K562 (cell line): ENCODE results near the gene IL11. TPM values are rescaled to one million over a fixed set of nuclear protein-coding genes. Genes with fewer than 3 reads are reported as not detected.

ENCODE experiments used
- ARID4B ChIP-seq: sonication (generic); formaldehyde crosslinking; IDR thresholded peaks from 2 replicates; pipeline ENCODE4 v1.8.0; 2022; ENCODE audit warnings: mild to moderate bottlenecking, missing genetic modification reagents
- ATF1 ChIP-seq, 2 experiments: fragments of 450-650 bp in 1 of 2; IDR thresholded peaks; 2 replicates each; pipeline ENCODE4 v1.6.1; 2016; ENCODE audit warnings: missing compliant biosample characterization in 1 of 2, missing genetic modification characterization in 1 of 2
- CCNT2 ChIP-seq: IDR thresholded peaks from 2 replicates; pipeline ENCODE4 v1.6.1; 2011; ENCODE audit warnings: borderline replicate concordance, low read depth, mild to moderate bottlenecking, moderate library complexity, mixed read lengths, low read length; ENCODE audit not compliant: insufficient read length; ENCODE audit errors: extremely low read depth
- CHD1 ChIP-seq: fragments of 200-600 bp; sonication (generic); IDR thresholded peaks from one replicate; pipeline ENCODE4 v1.6.1; 2012; ENCODE audit warnings: mild to moderate bottlenecking, moderate library complexity, low read length, inconsistent platforms
- E2F1 ChIP-seq: sonication (generic); formaldehyde crosslinking; IDR thresholded peaks from 2 replicates; pipeline ENCODE4 v1.8.1; 2023; ENCODE audit warnings: mild to moderate bottlenecking, missing genetic modification reagents, moderate library complexity
- ETV5 ChIP-seq: sonication (generic); formaldehyde crosslinking; IDR thresholded peaks from 2 replicates; pipeline ENCODE4 v1.4.0; 2020; ENCODE audit warnings: low read depth, mild to moderate bottlenecking, missing genetic modification reagents
- GTF2A2 ChIP-seq: IDR thresholded peaks from 2 replicates; pipeline ENCODE4 v1.6.1; 2016; ENCODE audit warnings: mild to moderate bottlenecking, missing genetic modification characterization, missing compliant biosample characterization
- HOXB6 ChIP-seq: fragments of 250-450 bp; sonication (Bioruptor Pico); IDR thresholded peaks from 2 replicates; pipeline ENCODE4 v1.5.1; 2022; ENCODE audit warnings: mild to moderate bottlenecking, borderline replicate concordance
- IRF2 ChIP-seq: sonication (generic); formaldehyde crosslinking; IDR thresholded peaks from 2 replicates; pipeline ENCODE4 v1.8.1; 2022; ENCODE audit warnings: mild to moderate bottlenecking, missing genetic modification reagents
- L3MBTL2 ChIP-seq: fragments of 450-650 bp; IDR thresholded peaks from 2 replicates; pipeline ENCODE4 v1.6.1; 2016; ENCODE audit warnings: mild to moderate bottlenecking, moderate library complexity
- RUNX1 ChIP-seq: sonication (generic); IDR thresholded peaks from 2 replicates; pipeline ENCODE4 v1.6.1; 2016; ENCODE audit warnings: antibody characterized with exemption, low read depth
- SAP30 ChIP-seq: fragments of 200-600 bp; sonication (generic); IDR thresholded peaks from 2 replicates; pipeline ENCODE4 v1.6.1; 2012; ENCODE audit warnings: borderline replicate concordance, low read depth, mild to moderate bottlenecking, moderate library complexity, low read length, control low read depth, inconsistent platforms; ENCODE audit not compliant: insufficient read depth, poor library complexity, severe bottlenecking
- SNAPC5 ChIP-seq: fragments of 250-450 bp; sonication (Bioruptor Pico); IDR thresholded peaks from 2 replicates; pipeline ENCODE4 v1.8.0; 2021; ENCODE audit warnings: moderate library complexity, mild to moderate bottlenecking, inconsistent platforms
- SNIP1 ChIP-seq: fragments of 450-650 bp; IDR thresholded peaks from 2 replicates; pipeline ENCODE4 v1.7.1; 2017; ENCODE audit warnings: low read depth, mild to moderate bottlenecking
- ZMIZ1 ChIP-seq, 2 experiments: fragments of 150-350 bp in 1 of 2; IDR thresholded peaks; 2 replicates each; pipeline ENCODE4 v1.6.1; 2012 to 2016; ENCODE audit warnings: low read depth in 2 of 2, low read length in 2 of 2, mild to moderate bottlenecking in 1 of 2, moderate library complexity in 1 of 2
- polyA plus RNA-seq, 8 experiments: library from polyadenylated mRNA; depleted of rRNA in 4 of 8; stranded (reverse) in 5 of 8; unstranded in 3 of 8; fragments of >200 nt; fragmentation: Nextera tagmentation in 2 of 8; fragmentation: Illumina TruSeq in 1 of 8; extraction: Ambion mirVana in 2 of 8; extraction: Trizol in 1 of 8; gene quantifications; 2 replicates each; pipeline versions ENCODE4 v1.2.1 to v1.2.3, GENCODE V29; 2011 to 2014; ENCODE audit warnings: inconsistent platforms in 1 of 8, missing spikeins in 1 of 8
- total RNA-seq, 7 experiments: library from RNA; depleted of rRNA in 6 of 7; stranded (reverse); fragments of >200 nt in 6 of 7; fragmentation: Illumina TruSeq in 2 of 7; extraction: Trizol in 2 of 7; gene quantifications; 2 replicates each; pipeline versions ENCODE4 v1.2.1 to v1.2.3, GENCODE V29; 2011 to 2021; ENCODE audit warnings: low replicate concordance in 1 of 7

Gene IL11
- total and polyA plus RNA-seq, 9 of the 15 experiments (the other 6 are each of a cell fraction or from before 2014, with no cell fraction given): 0.04 to 0.42 (median 0.06) TPM; not detected in 6

GRCh38 chr19:55407800-55408532, 37.7 kb upstream of the IL11 start (continued):
- TF ChIP-seq ZMIZ1 (IDR thresholded peaks at IDR 0.05; ENCODE audit: low read depth in 2 of 2, low read length in 2 of 2): no peak
- no peak; the same call in 1 of the 2 replicates for TF ChIP-seq ARID4B (CRISPR knock-in tag)
- TF ChIP-seq SNAPC5: no peak
- peak; percentile 70 for TF ChIP-seq ATF1 (CRISPR knock-in tag; IDR thresholded peaks at IDR 0.05)
- TF ChIP-seq ATF1 (tag; IDR thresholded peaks at IDR 0.05): peak; percentile 99
- TF ChIP-seq E2F1 (CRISPR knock-in tag): peak; percentile 99
- TF ChIP-seq ETV5 (CRISPR knock-in tag): peak; percentile 84; the same call in 1 of the 2 replicates
- no peak for TF ChIP-seq CHD1
- peak; percentile 48 for TF ChIP-seq CCNT2
- TF ChIP-seq HOXB6 (CRISPR knock-in tag): no peak
- TF ChIP-seq L3MBTL2: peak; percentile 100
- no peak for TF ChIP-seq SAP30
- no peak for TF ChIP-seq RUNX1
- no peak for TF ChIP-seq GTF2A2 (tag)
- TF ChIP-seq SNIP1: no peak
- no peak for TF ChIP-seq IRF2 (CRISPR knock-in tag)
